H9 (cell line): ENCODE results near the gene CTF1. TPM values are rescaled to one million over a fixed set of nuclear protein-coding genes. Genes with fewer than 3 reads are reported as not detected.

ENCODE experiments used
- DNase-seq: peaks from one replicate; pipeline ENCODE4 v3.0.0-alpha.2; 2017
- H2AFZ ChIP-seq: one replicate; pipeline ENCODE4 v1.6.1; 2013; ENCODE audit warnings: mild to moderate bottlenecking, low read length, control low read depth, moderate library complexity
- H2AK5ac ChIP-seq: 2 replicates; pipeline ENCODE4 v1.6.1; 2013; ENCODE audit warnings: low read length, control low read depth, mixed read lengths; ENCODE audit not compliant: insufficient read length
- H2BK120ac ChIP-seq: one replicate; pipeline ENCODE4 v1.6.1; 2013; ENCODE audit warnings: low read depth, mild to moderate bottlenecking, low read length, control low read depth, inconsistent platforms; ENCODE audit not compliant: poor library complexity, severe bottlenecking
- H2BK12ac ChIP-seq: 2 replicates; pipeline ENCODE4 v1.6.1; 2013; ENCODE audit warnings: low read length, control low read depth, mixed read lengths, low read depth; ENCODE audit not compliant: insufficient read length
- H2BK15ac ChIP-seq: 2 replicates; pipeline ENCODE4 v1.6.1; 2013; ENCODE audit warnings: low read depth, low read length, control low read depth
- H2BK20ac ChIP-seq: one replicate; pipeline ENCODE4 v1.6.1; 2013; ENCODE audit warnings: low read depth, mild to moderate bottlenecking, low read length, control low read depth, inconsistent platforms; ENCODE audit not compliant: poor library complexity, severe bottlenecking
- H2BK5ac ChIP-seq: 2 replicates; pipeline ENCODE4 v1.6.1; 2013; ENCODE audit warnings: low read length, control low read depth, mixed read lengths; ENCODE audit not compliant: insufficient read length
- H3K14ac ChIP-seq: 2 replicates; pipeline ENCODE4 v1.6.1; 2013; ENCODE audit warnings: low read length, control low read depth; ENCODE audit not compliant: insufficient read depth
- H3K18ac ChIP-seq: 2 replicates; pipeline ENCODE4 v1.6.1; 2013; ENCODE audit warnings: low read depth, mild to moderate bottlenecking, mixed read lengths, low read length, control low read depth; ENCODE audit not compliant: insufficient read length
- H3K23ac ChIP-seq: 2 replicates; pipeline ENCODE4 v1.6.1; 2013; ENCODE audit warnings: low read length, control low read depth, mixed read lengths, low read depth; ENCODE audit not compliant: insufficient read length
- H3K23me2 ChIP-seq: 2 replicates; pipeline ENCODE4 v1.6.1; 2013; ENCODE audit warnings: low read depth, mild to moderate bottlenecking, mixed read lengths, low read length, control low read depth; ENCODE audit not compliant: insufficient read length, poor library complexity, severe bottlenecking
- H3K27ac ChIP-seq: 2 replicates; pipeline ENCODE4 v1.5.1; 2013; ENCODE audit warnings: low read length, control low read depth, mixed read lengths, low read depth; ENCODE audit not compliant: insufficient read length
- H3K27me3 ChIP-seq: 2 replicates; pipeline ENCODE4 v1.6.1; 2013; ENCODE audit warnings: low read length, control low read depth, inconsistent platforms; ENCODE audit not compliant: insufficient read depth
- H3K4ac ChIP-seq: 2 replicates; pipeline ENCODE4 v1.6.1; 2013; ENCODE audit warnings: low read depth, mild to moderate bottlenecking, control low read depth, inconsistent platforms, low read length, moderate library complexity
- H3K4me1 ChIP-seq: 2 replicates; pipeline ENCODE4 v1.6.1; 2013; ENCODE audit warnings: low read length, control low read depth, inconsistent platforms; ENCODE audit not compliant: insufficient read depth
- H3K4me2 ChIP-seq: 2 replicates; pipeline ENCODE4 v1.6.1; 2013; ENCODE audit warnings: low read length, control low read depth, mixed read lengths; ENCODE audit not compliant: insufficient read length, insufficient read depth
- H3K56ac ChIP-seq: 2 replicates; pipeline ENCODE4 v1.6.1; 2013; ENCODE audit warnings: low read depth, mild to moderate bottlenecking, mixed read lengths, low read length, control low read depth; ENCODE audit not compliant: insufficient read length
- H3K79me1 ChIP-seq: 2 replicates; pipeline ENCODE4 v1.6.1; 2013; ENCODE audit warnings: low read depth, mild to moderate bottlenecking, moderate library complexity, low read length, control low read depth, inconsistent platforms; ENCODE audit not compliant: insufficient read depth, poor library complexity, severe bottlenecking
- H3K79me2 ChIP-seq: 2 replicates; pipeline ENCODE4 v1.6.1; 2013; ENCODE audit warnings: low read length, control low read depth, inconsistent platforms; ENCODE audit not compliant: insufficient read depth
- H3K9ac ChIP-seq: 2 replicates; pipeline ENCODE4 v1.6.1; 2013; ENCODE audit warnings: low read length, control low read depth, mixed read lengths; ENCODE audit not compliant: insufficient read length; ENCODE audit errors: extremely low read depth
- H3K9me3 ChIP-seq: one replicate; pipeline ENCODE4 v1.6.1; 2013; ENCODE audit warnings: low read depth, low read length, inconsistent platforms; ENCODE audit not compliant: control insufficient read depth
- H3T11ph ChIP-seq: one replicate; pipeline ENCODE4 v1.6.1; 2013; ENCODE audit warnings: mild to moderate bottlenecking, low read length, control low read depth, inconsistent platforms
- H4K20me1 ChIP-seq: one replicate; pipeline ENCODE4 v1.6.1; 2013; ENCODE audit not compliant: control insufficient read depth, insufficient read length, insufficient read depth
- H4K5ac ChIP-seq: 2 replicates; pipeline ENCODE4 v1.6.1; 2013; ENCODE audit warnings: low read depth, mild to moderate bottlenecking, mixed read lengths, low read length, control low read depth; ENCODE audit not compliant: insufficient read length
- H4K8ac ChIP-seq: replicated peaks from 2 replicates; pipeline ENCODE4 v1.6.1; 2013; ENCODE audit warnings: low read length, control low read depth, mixed read lengths, low read depth; ENCODE audit not compliant: insufficient read length
- H4K91ac ChIP-seq: 2 replicates; pipeline ENCODE4 v1.6.1; 2013; ENCODE audit warnings: low read depth, mild to moderate bottlenecking, moderate library complexity, mixed read lengths, low read length, control low read depth; ENCODE audit not compliant: insufficient read length
- H3K27ac Mint-ChIP-seq, 3 experiments: 2 replicates in 2 of 3; 3 replicates in 1 of 3; pipeline ENCODE4 v1.8.0; 2020 to 2021; ENCODE audit warnings: mixed read lengths in 3 of 3, mild to moderate bottlenecking in 1 of 3, moderate library complexity in 1 of 3
- H3K27me3 Mint-ChIP-seq: 2 replicates; pipeline ENCODE4 v1.8.0; 2021; ENCODE audit warnings: low read depth, mild to moderate bottlenecking, moderate library complexity, mixed read lengths
- H3K36me3 Mint-ChIP-seq, 3 experiments: 2 replicates in 2 of 3; 3 replicates in 1 of 3; pipeline ENCODE4 v1.8.0; 2020 to 2021; ENCODE audit warnings: low read depth in 3 of 3, mixed read lengths in 3 of 3; ENCODE audit not compliant: insufficient read depth in 1 of 3
- H3K4me1 Mint-ChIP-seq, 2 experiments: 2 replicates each; pipeline ENCODE4 v1.8.0; 2020; ENCODE audit warnings: mixed read lengths in 2 of 2
- H3K4me3 Mint-ChIP-seq, 2 experiments: 2 replicates in 1 of 2; 3 replicates in 1 of 2; pipeline ENCODE4 v1.8.0; 2020 to 2021; ENCODE audit warnings: mild to moderate bottlenecking in 2 of 2, mixed read lengths in 2 of 2, moderate library complexity in 1 of 2
- H3K9me3 Mint-ChIP-seq, 2 experiments: 2 replicates in 1 of 2; 3 replicates in 1 of 2; pipeline ENCODE4 v1.8.0; 2020; ENCODE audit warnings: mild to moderate bottlenecking in 2 of 2, mixed read lengths in 2 of 2, moderate library complexity in 1 of 2
- WGBS: extraction: QIAGEN DNeasy Blood & Tissue Kit; methylation state at CpG from one replicate; pipeline ENCODE4 v1.1.7; 2013; ENCODE audit warnings: missing lambda C conversion rate, low lambda C conversion rate, mixed read lengths; ENCODE audit not compliant: insufficient read length; ENCODE audit errors: extremely low coverage; 5-methylcytosine and 5-hydroxymethylcytosine counted together
- total RNA-seq: library from RNA; stranded (reverse); gene quantifications from 2 replicates; pipeline ENCODE4 v1.2.1, GENCODE V29; 2021
- TF ChIP-seq, protein P1 (sequence below): fragments of 200-600 bp; sonication (generic); conservative IDR thresholded peaks from 3 replicates; pipeline ENCODE4 v1.8.0; 2021; ENCODE audit warnings: antibody characterized with exemption, mild to moderate bottlenecking

CTF1 gene
- total RNA-seq, 1 experiment from 2014 or later = 0.72 TPM

DNA sequence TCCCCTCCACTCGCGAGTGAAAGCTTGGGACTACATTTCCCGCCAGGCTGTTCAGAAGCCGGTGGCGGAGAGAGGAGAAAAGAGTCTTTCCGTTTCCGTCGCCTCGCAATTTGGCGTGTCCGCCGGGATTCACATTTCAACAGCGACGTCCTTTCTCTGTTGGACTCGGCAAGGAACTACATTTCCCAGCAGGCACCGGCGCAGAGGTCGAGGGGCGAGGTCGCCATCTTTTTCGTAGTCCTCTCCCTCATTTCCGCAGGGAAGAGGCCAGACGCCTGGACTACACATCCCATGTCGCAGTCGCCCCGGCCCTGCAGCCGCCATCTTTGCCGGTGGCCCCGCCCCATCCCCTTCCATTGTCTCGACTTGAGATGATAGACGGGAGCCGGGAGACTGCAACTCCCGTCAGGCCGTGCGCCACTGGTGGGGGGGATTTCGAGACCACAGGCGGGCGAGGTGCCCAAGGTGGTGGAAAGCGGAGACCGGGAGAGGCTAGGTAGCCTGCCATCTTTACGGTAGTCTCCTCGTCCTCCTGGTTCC lies 26.1 kb downstream of the CTF1 start:
- no peak overlapping the region for H3T11ph ChIP-seq
- peak overlapping the region; percentile 99 for H4K5ac ChIP-seq
- no peak overlapping the region for H3K23ac ChIP-seq
- Mint-ChIP-seq H3K4me1 (peaks cover 12 to 24% of the 10 kb centered on the region in 2 experiments), H3K27me3 (no peaks in the 10 kb centered on the region), H3K36me3 (peaks cover 14 to 16% (median 15%) of the 10 kb centered on the region in 3 experiments), H3K27ac (peak overlapping the region; percentile 100), H3K4me3 (peak overlapping the region; percentile 93 to 100), H3K9me3 (no peaks in the 10 kb centered on the region; a peak in 1 of 5 replicates)
- H2BK120ac ChIP-seq = no peak overlapping the region
- H3K79me2 ChIP-seq = no peaks in the 10 kb centered on the region
- peak overlapping the region; percentile 97 for H3K27ac ChIP-seq
- peak; percentile 100 for DNase-seq
- peak overlapping the region; percentile 96 for H3K9ac ChIP-seq
- no peaks in the 10 kb centered on the region for H3K4me1 ChIP-seq
- H3K27me3 ChIP-seq = no peaks in the 10 kb centered on the region
- H2BK20ac ChIP-seq = no peak overlapping the region
- H2AFZ ChIP-seq = no peak overlapping the region
- TF ChIP-seq, protein P1, sequence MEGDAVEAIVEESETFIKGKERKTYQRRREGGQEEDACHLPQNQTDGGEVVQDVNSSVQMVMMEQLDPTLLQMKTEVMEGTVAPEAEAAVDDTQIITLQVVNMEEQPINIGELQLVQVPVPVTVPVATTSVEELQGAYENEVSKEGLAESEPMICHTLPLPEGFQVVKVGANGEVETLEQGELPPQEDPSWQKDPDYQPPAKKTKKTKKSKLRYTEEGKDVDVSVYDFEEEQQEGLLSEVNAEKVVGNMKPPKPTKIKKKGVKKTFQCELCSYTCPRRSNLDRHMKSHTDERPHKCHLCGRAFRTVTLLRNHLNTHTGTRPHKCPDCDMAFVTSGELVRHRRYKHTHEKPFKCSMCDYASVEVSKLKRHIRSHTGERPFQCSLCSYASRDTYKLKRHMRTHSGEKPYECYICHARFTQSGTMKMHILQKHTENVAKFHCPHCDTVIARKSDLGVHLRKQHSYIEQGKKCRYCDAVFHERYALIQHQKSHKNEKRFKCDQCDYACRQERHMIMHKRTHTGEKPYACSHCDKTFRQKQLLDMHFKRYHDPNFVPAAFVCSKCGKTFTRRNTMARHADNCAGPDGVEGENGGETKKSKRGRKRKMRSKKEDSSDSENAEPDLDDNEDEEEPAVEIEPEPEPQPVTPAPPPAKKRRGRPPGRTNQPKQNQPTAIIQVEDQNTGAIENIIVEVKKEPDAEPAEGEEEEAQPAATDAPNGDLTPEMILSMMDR = no peak
- H3K23me2 ChIP-seq = peaks cover 10% of the 10 kb centered on the region
- H3K18ac ChIP-seq = peak overlapping the region; percentile 99
- no CpG with 5 or more reads among the region's 42 CpGs for WGBS
- no peak overlapping the region for H2BK12ac ChIP-seq
- no peaks in the 10 kb centered on the region for H4K20me1 ChIP-seq
- peak overlapping the region; percentile 91 for H3K56ac ChIP-seq
- peak overlapping the region; percentile 99; the same call in 1 of the 2 replicates for H3K14ac ChIP-seq
- no peaks in the 10 kb centered on the region for H3K9me3 ChIP-seq
- H3K79me1 ChIP-seq = no peaks in the 10 kb centered on the region
- no peak overlapping the region for H2BK15ac ChIP-seq
- no peak overlapping the region for H3K4ac ChIP-seq
- no peak overlapping the region for H2AK5ac ChIP-seq
- peak overlapping the region; percentile 84 for H3K4me2 ChIP-seq
- H4K8ac ChIP-seq = peak overlapping the region; percentile 98
- H4K91ac ChIP-seq = no peak overlapping the region
- H2BK5ac ChIP-seq = peak overlapping the region; percentile 99
